ENCODE data around the gene ZSCAN30.
A peak's percentile ranks its signal among the peaks of the same experiment; 100 is the strongest.

ZSCAN30 gene

DNA sequence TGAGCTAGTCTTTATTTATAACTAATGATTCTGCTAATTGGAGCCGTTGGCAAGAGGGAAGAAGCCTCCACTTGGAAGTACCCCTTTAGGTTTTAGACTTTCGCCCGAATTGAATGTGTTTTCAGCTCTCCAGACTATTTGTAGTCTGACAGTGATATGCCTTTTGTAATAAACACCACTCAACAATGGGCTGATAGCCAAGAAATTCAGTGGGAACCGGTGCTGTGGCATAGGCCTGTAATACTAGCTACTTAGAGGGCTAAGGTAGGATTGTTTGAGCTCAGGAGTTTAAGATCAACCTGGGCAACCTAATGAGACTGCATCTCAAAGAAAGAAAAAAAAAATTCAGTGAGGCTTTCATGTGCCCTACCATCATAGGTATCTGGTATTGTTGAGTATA is 13.6 kb upstream of the ZSCAN30 start:
- no peak overlapping the region for H3K4me3 ChIP-seq (ENCODE audit: low read depth, low read length)
- DNase-seq (ENCODE audit: low read depth) = no peak
- TF ChIP-seq, protein P1, sequence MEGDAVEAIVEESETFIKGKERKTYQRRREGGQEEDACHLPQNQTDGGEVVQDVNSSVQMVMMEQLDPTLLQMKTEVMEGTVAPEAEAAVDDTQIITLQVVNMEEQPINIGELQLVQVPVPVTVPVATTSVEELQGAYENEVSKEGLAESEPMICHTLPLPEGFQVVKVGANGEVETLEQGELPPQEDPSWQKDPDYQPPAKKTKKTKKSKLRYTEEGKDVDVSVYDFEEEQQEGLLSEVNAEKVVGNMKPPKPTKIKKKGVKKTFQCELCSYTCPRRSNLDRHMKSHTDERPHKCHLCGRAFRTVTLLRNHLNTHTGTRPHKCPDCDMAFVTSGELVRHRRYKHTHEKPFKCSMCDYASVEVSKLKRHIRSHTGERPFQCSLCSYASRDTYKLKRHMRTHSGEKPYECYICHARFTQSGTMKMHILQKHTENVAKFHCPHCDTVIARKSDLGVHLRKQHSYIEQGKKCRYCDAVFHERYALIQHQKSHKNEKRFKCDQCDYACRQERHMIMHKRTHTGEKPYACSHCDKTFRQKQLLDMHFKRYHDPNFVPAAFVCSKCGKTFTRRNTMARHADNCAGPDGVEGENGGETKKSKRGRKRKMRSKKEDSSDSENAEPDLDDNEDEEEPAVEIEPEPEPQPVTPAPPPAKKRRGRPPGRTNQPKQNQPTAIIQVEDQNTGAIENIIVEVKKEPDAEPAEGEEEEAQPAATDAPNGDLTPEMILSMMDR (IDR thresholded peaks at IDR 0.05; ENCODE audit: insufficient read depth, low read depth, low read length, missing control alignments) = no peak

DNA sequence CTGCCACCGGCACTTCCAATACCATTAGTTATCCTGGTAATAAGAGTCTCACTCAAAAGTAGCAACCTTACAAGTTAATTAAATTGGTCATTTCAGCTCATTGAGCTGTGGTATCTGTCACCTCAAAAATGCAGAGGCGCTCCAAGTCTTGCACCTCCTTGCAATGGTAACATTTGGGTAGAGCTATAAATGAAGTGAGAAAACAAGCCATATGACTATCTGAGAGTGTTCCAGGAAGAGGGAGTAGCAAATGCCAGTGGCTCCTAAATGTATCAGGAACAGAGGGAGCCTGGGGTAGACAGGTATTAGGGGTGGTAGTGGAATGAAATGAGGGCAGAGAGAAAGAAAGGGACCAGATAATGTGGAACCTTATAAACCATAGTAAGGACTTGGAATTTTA is 6.0 kb upstream of the ZSCAN30 start:
- TF ChIP-seq, protein P1 (IDR thresholded peaks at IDR 0.05; ENCODE audit: insufficient read depth, low read depth, low read length, missing control alignments) = no peak
- no peak for DNase-seq (ENCODE audit: low read depth)
- no peak overlapping the region for H3K4me3 ChIP-seq (ENCODE audit: low read depth, low read length)

DNA sequence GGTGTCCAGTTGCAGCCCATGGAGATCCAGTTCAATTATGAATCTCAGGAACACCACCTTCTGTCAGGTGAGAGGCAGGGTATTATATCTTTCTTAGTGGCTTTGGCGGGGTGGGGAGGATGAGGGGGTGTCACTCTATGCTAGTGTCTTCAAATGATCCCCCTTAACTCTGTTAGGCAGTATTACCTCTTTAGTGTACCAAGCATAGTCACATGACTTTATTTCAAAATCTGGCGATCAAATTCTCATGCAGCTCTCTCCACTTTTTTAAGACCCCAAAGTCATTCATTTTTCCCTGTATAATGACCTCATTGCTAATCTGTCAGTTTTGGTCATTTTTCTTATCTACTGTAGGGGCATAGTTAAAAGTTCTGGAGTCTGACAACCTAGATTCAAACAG is 1.1 kb upstream of the ZSCAN30 start:
- TF ChIP-seq, protein P1 (IDR thresholded peaks at IDR 0.05; ENCODE audit: insufficient read depth, low read depth, low read length, missing control alignments) = no peak

DNA sequence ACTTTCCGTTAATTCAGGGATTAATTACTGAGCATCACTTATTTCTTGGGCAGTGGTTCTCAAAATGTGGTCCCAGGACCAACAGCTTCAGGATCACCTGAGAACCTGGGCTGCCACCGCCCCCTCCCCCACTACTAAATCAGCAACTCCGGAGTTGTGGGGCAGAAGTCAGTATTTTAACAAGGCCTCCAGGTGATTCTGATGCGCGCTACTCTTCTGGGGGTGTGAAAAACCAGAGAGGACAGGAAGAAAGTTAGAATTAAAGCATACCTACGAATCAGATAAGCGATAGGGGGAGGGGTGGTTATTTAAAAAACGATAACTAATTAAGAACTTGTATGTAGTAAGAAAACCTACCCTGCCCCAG is 319 bp downstream of the ZSCAN30 start:
- TF ChIP-seq, protein P1 (IDR thresholded peaks at IDR 0.05; ENCODE audit: insufficient read depth, low read depth, low read length, missing control alignments) = no peak
- peak; percentile 49 for DNase-seq (ENCODE audit: low read depth)
- H3K4me3 ChIP-seq (ENCODE audit: low read depth, low read length) = peak overlapping the region; percentile 99

More for the DNA sequence above, 1.1 kb upstream of the ZSCAN30 start:
- DNase-seq (ENCODE audit: low read depth) = no peak
- H3K4me3 ChIP-seq (ENCODE audit: low read depth, low read length) = peak overlapping the region; percentile 99

DNA sequence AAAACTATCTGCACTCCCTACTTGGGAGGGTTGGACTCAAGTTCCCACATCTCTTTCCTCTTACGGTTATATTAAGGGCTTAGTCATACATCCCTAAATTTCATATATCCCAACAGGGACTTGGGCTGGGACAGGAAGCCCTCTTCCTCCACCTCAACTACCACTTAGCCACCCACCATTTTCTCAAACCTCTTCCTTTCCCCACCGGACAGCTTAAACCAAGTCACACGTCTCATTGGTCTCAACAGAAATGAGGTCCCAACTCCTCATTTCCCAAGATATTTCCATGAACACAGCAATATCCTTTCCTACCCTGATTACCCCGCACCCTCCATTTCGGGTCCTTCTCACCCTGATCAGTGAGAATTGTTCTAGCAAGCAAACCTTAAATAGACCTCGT is 736 bp downstream of the ZSCAN30 start:
- DNase-seq (ENCODE audit: low read depth) = peak; percentile 12
- TF ChIP-seq, protein P1 (IDR thresholded peaks at IDR 0.05; ENCODE audit: insufficient read depth, low read depth, low read length, missing control alignments) = no peak
- H3K4me3 ChIP-seq (ENCODE audit: low read depth, low read length) = peak overlapping the region; percentile 99

DNA sequence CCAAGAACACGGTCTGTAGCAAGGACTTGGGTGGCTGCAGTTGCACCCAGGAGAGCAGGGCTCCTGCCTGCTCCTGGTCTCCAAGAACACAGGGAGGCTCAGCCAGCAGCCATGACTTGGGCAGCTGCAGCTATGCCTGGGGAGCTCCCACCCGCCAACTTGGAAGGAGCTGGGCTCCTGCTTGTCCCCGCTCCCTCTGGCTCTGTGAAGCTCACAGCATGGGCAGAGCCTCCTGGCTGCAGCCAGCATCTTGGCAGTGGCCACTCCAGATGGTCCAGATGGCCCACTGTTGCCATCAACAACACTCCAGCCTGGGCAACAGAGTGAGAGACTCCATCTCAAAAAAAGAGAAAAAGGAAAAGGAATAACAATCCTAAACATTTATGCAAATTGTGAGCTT is 5.2 kb downstream of the ZSCAN30 start:
- TF ChIP-seq, protein P1 (IDR thresholded peaks at IDR 0.05; ENCODE audit: insufficient read depth, low read depth, low read length, missing control alignments) = no peak
- DNase-seq (ENCODE audit: low read depth) = no peak
- H3K4me3 ChIP-seq (ENCODE audit: low read depth, low read length) = no peak overlapping the region
